K562 (cell line): ENCODE measurements around the gene UBR4. TPM values are rescaled to one million over a fixed set of nuclear protein-coding genes. Genes with fewer than 3 reads are reported as not detected.

Experiments used
- BRCA1 ChIP-seq, 2 experiments: fragments of 450-650 bp in 1 of 2; sonication (generic) in 1 of 2; formaldehyde crosslinking in 1 of 2; IDR thresholded peaks; 2 replicates each; pipeline versions ENCODE4 v1.5.0 to v1.6.1; 2017 to 2020; ENCODE audit warnings: mild to moderate bottlenecking in 1 of 2, missing genetic modification reagents in 1 of 2
- COPS2 ChIP-seq: fragments of 450-650 bp; conservative IDR thresholded peaks from 2 replicates; pipeline ENCODE4 v1.6.1; 2016; ENCODE audit warnings: mild to moderate bottlenecking, moderate library complexity
- ELF1 ChIP-seq: fragments of 200-800 bp; sonication (Bioruptor generic); IDR thresholded peaks from 2 replicates; pipeline ENCODE4 v1.6.1; 2016; ENCODE audit warnings: missing genetic modification characterization, missing compliant biosample characterization
- FOXK1 ChIP-seq: sonication (generic); formaldehyde crosslinking; IDR thresholded peaks from 2 replicates; pipeline ENCODE4 v1.8.0; 2022; ENCODE audit warnings: missing genetic modification reagents, mild to moderate bottlenecking, borderline replicate concordance
- GABPB1 ChIP-seq: sonication (generic); formaldehyde crosslinking; IDR thresholded peaks from 2 replicates; pipeline ENCODE4 v1.8.0; 2022; ENCODE audit warnings: mild to moderate bottlenecking, missing genetic modification reagents
- HCFC1 ChIP-seq: IDR thresholded peaks from 2 replicates; pipeline ENCODE4 v1.6.1; 2012; ENCODE audit warnings: low read depth, low read length, improper control_type of control experiment
- HDAC2 ChIP-seq: fragments of 450-650 bp; IDR thresholded peaks from 2 replicates; pipeline ENCODE4 v1.6.1; 2016; ENCODE audit warnings: mild to moderate bottlenecking
- IRF2 ChIP-seq: sonication (generic); formaldehyde crosslinking; IDR thresholded peaks from 2 replicates; pipeline ENCODE4 v1.8.1; 2022; ENCODE audit warnings: mild to moderate bottlenecking, missing genetic modification reagents
- MAX ChIP-seq: sonication (generic); formaldehyde crosslinking; IDR thresholded peaks from 2 replicates; pipeline ENCODE4 v1.9.0; 2022; ENCODE audit warnings: mild to moderate bottlenecking, missing genetic modification reagents
- MTA2 ChIP-seq: fragments of 450-650 bp; IDR thresholded peaks from 2 replicates; pipeline ENCODE4 v1.6.1; 2016; ENCODE audit warnings: low read depth
- MYC ChIP-seq, 2 experiments: fragments of 250-450 bp in 1 of 2; sonication (Bioruptor Pico) in 1 of 2; IDR thresholded peaks; 2 replicates each; pipeline versions ENCODE4 v1.5.1 to v1.6.1; 2012 to 2021; ENCODE audit warnings: low read depth in 2 of 2, borderline replicate concordance in 1 of 2, improper control_type of control experiment in 1 of 2, low read length in 1 of 2, mild to moderate bottlenecking in 1 of 2, moderate library complexity in 1 of 2
- PHB ChIP-seq: fragments of 250-450 bp; sonication (Bioruptor Pico); IDR thresholded peaks from 2 replicates; pipeline ENCODE4 v1.5.0; 2021
- PRMT5 ChIP-seq: sonication (generic); formaldehyde crosslinking; IDR thresholded peaks from 2 replicates; pipeline ENCODE4 v1.5.0; 2020; ENCODE audit warnings: missing genetic modification reagents
- SPI1 ChIP-seq: IDR thresholded peaks from 2 replicates; pipeline ENCODE4 v1.6.1; 2011; ENCODE audit warnings: low read depth, low read length, control low read depth, borderline replicate concordance
- STAG1 ChIP-seq: sonication (generic); formaldehyde crosslinking; IDR thresholded peaks from 2 replicates; pipeline ENCODE4 v1.5.0; 2020; ENCODE audit warnings: missing genetic modification reagents, borderline replicate concordance
- TEAD1 ChIP-seq, 2 experiments: fragments of 450-650 bp in 1 of 2; sonication (generic) in 1 of 2; formaldehyde crosslinking; IDR thresholded peaks; 2 replicates each; pipeline versions ENCODE4 v1.4.0 to v1.8.0; 2020 to 2022; ENCODE audit warnings: mild to moderate bottlenecking in 2 of 2, missing genetic modification reagents in 1 of 2
- ZFP91 ChIP-seq: sonication (generic); formaldehyde crosslinking; IDR thresholded peaks from 2 replicates; pipeline ENCODE4 v1.8.0; 2022; ENCODE audit warnings: mild to moderate bottlenecking, missing genetic modification reagents
- ZNF175 ChIP-seq: fragments of 200-800 bp; sonication (Bioruptor generic); IDR thresholded peaks from 2 replicates; pipeline ENCODE4 v1.6.1; 2016; ENCODE audit warnings: low read depth, mild to moderate bottlenecking, missing genetic modification characterization, missing compliant biosample characterization
- ZNF184 ChIP-seq: sonication (generic); formaldehyde crosslinking; IDR thresholded peaks from 2 replicates; pipeline ENCODE4 v1.5.0; 2020; ENCODE audit warnings: missing genetic modification reagents
- ZNF551 ChIP-seq: fragments of 250-450 bp; sonication (Bioruptor Pico); IDR thresholded peaks from 2 replicates; pipeline ENCODE4 v1.5.0; 2021; ENCODE audit warnings: mild to moderate bottlenecking, moderate library complexity
- ZNF695 ChIP-seq: fragments of 450-650 bp; formaldehyde crosslinking; IDR thresholded peaks from 2 replicates; pipeline ENCODE4 v1.4.0; 2020; ENCODE audit warnings: mild to moderate bottlenecking, moderate library complexity
- ZNF778 ChIP-seq: fragments of 450-650 bp; formaldehyde crosslinking; IDR thresholded peaks from 2 replicates; pipeline ENCODE4 v1.4.0; 2020; ENCODE audit warnings: mild to moderate bottlenecking, moderate library complexity
- polyA plus RNA-seq, 8 experiments: library from polyadenylated mRNA; depleted of rRNA in 4 of 8; stranded (reverse) in 5 of 8; unstranded in 3 of 8; fragments of >200 nt; fragmentation: Nextera tagmentation in 2 of 8; fragmentation: Illumina TruSeq in 1 of 8; extraction: Ambion mirVana in 2 of 8; extraction: Trizol in 1 of 8; gene quantifications; 2 replicates each; pipeline versions ENCODE4 v1.2.1 to v1.2.3, GENCODE V29; 2011 to 2014; ENCODE audit warnings: inconsistent platforms in 1 of 8, missing spikeins in 1 of 8
- total RNA-seq, 7 experiments: library from RNA; depleted of rRNA in 6 of 7; stranded (reverse); fragments of >200 nt in 6 of 7; fragmentation: Illumina TruSeq in 2 of 7; extraction: Trizol in 2 of 7; gene quantifications; 2 replicates each; pipeline versions ENCODE4 v1.2.1 to v1.2.3, GENCODE V29; 2011 to 2021; ENCODE audit warnings: low replicate concordance in 1 of 7
- TF ChIP-seq, protein P1 (sequence below): fragments of 450-650 bp; IDR thresholded peaks from one replicate; pipeline ENCODE4 v1.6.1; 2018; ENCODE audit warnings: mild to moderate bottlenecking, moderate library complexity; ENCODE audit not compliant: partially characterized antibody
- TF ChIP-seq, protein P2 (sequence below): sonication (generic); formaldehyde crosslinking; IDR thresholded peaks from 2 replicates; pipeline ENCODE4 v1.8.0; 2022; ENCODE audit warnings: mild to moderate bottlenecking, missing genetic modification reagents, borderline replicate concordance
- TF ChIP-seq, protein P3 (sequence below): fragments of 250-450 bp; sonication (Bioruptor Pico); IDR thresholded peaks from 2 replicates; pipeline ENCODE4 v1.8.0; 2022; ENCODE audit warnings: moderate library complexity, mild to moderate bottlenecking, inconsistent platforms

The UBR4 gene
- total and polyA plus RNA-seq, 9 of the 15 experiments (the other 6 are each of a cell fraction or from before 2014, with no cell fraction given), result 55.4 to 277 (median 123) TPM

- TF ChIP-seq SPI1, result no peak
- no peak for TF ChIP-seq PRMT5
- TF ChIP-seq, protein P1, sequence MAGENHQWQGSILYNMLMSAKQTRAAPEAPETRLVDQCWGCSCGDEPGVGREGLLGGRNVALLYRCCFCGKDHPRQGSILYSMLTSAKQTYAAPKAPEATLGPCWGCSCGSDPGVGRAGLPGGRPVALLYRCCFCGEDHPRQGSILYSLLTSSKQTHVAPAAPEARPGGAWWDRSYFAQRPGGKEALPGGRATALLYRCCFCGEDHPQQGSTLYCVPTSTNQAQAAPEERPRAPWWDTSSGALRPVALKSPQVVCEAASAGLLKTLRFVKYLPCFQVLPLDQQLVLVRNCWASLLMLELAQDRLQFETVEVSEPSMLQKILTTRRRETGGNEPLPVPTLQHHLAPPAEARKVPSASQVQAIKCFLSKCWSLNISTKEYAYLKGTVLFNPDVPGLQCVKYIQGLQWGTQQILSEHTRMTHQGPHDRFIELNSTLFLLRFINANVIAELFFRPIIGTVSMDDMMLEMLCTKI, result no peak
- no peak for TF ChIP-seq ZNF778 (CRISPR knock-in tag)
- TF ChIP-seq PHB, result no peak
- TF ChIP-seq ELF1 (tag), result no peak
- TF ChIP-seq FOXK1, result no peak
- TF ChIP-seq TEAD1 (CRISPR knock-in tag; IDR thresholded peaks at IDR 0.05), result no peak
- no peak for TF ChIP-seq HCFC1
- TF ChIP-seq, protein P2, sequence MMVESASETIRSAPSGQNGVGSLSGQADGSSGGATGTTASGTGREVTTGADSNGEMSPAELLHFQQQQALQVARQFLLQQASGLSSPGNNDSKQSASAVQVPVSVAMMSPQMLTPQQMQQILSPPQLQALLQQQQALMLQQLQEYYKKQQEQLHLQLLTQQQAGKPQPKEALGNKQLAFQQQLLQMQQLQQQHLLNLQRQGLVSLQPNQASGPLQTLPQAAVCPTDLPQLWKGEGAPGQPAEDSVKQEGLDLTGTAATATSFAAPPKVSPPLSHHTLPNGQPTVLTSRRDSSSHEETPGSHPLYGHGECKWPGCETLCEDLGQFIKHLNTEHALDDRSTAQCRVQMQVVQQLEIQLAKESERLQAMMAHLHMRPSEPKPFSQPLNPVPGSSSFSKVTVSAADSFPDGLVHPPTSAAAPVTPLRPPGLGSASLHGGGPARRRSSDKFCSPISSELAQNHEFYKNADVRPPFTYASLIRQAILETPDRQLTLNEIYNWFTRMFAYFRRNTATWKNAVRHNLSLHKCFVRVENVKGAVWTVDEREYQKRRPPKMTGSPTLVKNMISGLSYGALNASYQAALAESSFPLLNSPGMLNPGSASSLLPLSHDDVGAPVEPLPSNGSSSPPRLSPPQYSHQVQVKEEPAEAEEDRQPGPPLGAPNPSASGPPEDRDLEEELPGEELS, result no peak
- TF ChIP-seq, protein P3, sequence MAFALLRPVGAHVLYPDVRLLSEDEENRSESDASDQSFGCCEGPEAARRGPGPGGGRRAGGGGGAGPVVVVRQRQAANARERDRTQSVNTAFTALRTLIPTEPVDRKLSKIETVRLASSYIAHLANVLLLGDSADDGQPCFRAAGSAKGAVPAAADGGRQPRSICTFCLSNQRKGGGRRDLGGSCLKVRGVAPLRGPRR, result no peak
- no peak for TF ChIP-seq ZFP91 (CRISPR knock-in tag)
- TF ChIP-seq MAX, result no peak
- no peak for TF ChIP-seq ZNF175
- TF ChIP-seq ZNF695, result no peak
- TF ChIP-seq GABPB1 (CRISPR knock-in tag), result no peak
- TF ChIP-seq ZNF551 (CRISPR knock-in tag), result no peak
- TF ChIP-seq ZNF184 (CRISPR knock-in tag), result no peak
- no peak for TF ChIP-seq MYC (IDR thresholded peaks at IDR 0.05; ENCODE audit: low read depth, low read length)
- TF ChIP-seq MYC (CRISPR knock-in tag; IDR thresholded peaks at IDR 0.05; ENCODE audit: borderline replicate concordance, low read depth), result no peak
- no peak for TF ChIP-seq HDAC2
- TF ChIP-seq MTA2, result no peak
- TF ChIP-seq COPS2, result no peak
- no peak for TF ChIP-seq BRCA1 (IDR thresholded peaks at IDR 0.05)
- no peak for TF ChIP-seq BRCA1 (CRISPR knock-in tag; IDR thresholded peaks at IDR 0.05)
- TF ChIP-seq IRF2 (CRISPR knock-in tag), result no peak
- 0 out of 2 replicates have a peak, but pooled peaks have one; percentile 45 for TF ChIP-seq STAG1 (CRISPR knock-in tag)
Observed at GRCh38 chr1:19113697-19114092, 96.4 kb downstream of the UBR4 start (continued).
